HG03060 (cell line): ENCODE results near the gene ZFHX3.
"Not testable (repeated sequence)": the region's sequence is repeated elsewhere in the genome, so short reads cannot be mapped to it uniquely, and the experiment has no call there.

Experiments
- ATAC-seq: cut with Tn5 transposase; IDR thresholded peaks from one replicate; pipeline ENCODE4 v1.9.1; 2021; ENCODE audit warnings: low read depth, moderate number of reproducible peaks; ENCODE audit not compliant: unreplicated experiment

The ZFHX3 gene

GRCh38 chr16:73024571-73025105, 23.3 kb downstream of the ZFHX3 start:
- ATAC-seq = no peak

- ATAC-seq = no peak
Measured at GRCh38 chr16:73023752-73024570, 24.0 kb downstream of the ZFHX3 start.

DNA sequence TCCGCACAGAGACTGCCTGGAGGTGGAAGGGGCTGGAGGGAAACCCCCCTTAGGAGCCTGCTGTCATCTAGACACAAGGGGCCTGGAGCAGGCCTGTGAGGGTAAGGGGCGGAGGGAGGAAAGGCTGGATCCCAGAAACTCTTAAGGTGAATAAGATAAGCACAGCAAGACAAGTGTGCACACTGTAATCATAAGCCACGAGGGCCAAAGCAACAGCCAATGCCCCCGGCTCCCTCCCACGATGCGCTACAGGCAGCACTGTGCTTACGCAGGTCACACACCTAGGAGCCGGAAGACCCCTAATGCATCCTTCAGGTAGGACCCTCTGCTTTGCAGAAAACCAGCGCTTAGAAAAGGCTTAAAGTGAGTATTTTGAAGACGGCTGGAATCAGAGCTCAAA, 24.6 kb downstream of the ZFHX3 start:
- no peak for ATAC-seq

GRCh38 chr16:73022534-73022933, 25.4 kb downstream of the ZFHX3 start:
- no peak for ATAC-seq

DNA sequence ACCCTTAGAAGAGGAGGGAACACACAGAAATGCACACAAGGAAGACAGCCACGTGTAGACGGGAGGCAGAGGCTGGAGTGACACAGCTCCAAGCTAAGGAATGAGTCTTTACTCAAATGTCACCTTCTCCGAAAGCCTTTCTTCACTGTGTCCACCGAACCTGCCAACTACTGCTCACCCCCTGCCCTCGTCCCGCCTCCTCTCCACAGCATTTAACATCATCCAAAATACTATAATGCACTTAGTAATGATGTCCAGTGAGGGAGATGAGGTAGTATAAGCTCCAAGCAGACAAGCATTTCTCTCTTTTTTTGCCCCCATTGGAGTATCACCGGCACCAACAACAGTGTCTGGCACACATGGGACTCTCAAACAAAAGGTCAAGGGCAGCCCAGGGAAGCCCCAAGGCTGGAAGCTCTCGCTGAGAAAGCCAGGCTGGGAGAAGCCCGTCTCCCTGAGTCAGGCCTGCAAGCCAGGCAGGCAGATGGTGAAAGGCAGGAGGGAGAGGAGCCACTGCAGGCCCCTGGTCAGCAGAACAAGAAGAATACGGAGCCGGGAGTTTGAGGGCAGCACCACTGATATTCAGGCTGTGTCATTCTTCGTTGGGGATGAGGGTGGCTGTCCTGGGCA, 25.9 kb downstream of the ZFHX3 start:
- no peak for ATAC-seq

DNA sequence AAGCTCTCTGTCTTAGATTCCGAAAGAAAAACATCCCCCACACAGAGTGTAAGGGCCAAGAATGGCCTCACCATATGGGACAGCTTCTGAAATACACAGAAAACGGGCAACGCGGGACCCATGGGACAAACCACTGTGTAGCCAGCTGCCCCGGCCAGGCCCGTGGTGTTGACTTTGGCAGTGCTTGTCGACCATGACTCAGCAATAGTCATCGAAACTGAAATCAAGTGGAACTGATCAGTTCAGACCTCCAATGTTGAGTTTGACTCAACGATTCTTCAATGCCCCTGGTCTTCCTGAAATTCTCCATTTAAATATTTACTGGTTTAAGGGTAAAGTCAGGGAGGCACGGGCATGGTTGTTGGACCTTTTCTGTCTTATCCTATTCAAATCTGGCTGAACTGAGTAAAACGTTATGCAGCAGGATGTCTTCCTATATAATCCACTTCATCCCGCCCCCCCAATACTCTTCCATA, 27.5 kb downstream of the ZFHX3 start:
- ATAC-seq = no peak

DNA sequence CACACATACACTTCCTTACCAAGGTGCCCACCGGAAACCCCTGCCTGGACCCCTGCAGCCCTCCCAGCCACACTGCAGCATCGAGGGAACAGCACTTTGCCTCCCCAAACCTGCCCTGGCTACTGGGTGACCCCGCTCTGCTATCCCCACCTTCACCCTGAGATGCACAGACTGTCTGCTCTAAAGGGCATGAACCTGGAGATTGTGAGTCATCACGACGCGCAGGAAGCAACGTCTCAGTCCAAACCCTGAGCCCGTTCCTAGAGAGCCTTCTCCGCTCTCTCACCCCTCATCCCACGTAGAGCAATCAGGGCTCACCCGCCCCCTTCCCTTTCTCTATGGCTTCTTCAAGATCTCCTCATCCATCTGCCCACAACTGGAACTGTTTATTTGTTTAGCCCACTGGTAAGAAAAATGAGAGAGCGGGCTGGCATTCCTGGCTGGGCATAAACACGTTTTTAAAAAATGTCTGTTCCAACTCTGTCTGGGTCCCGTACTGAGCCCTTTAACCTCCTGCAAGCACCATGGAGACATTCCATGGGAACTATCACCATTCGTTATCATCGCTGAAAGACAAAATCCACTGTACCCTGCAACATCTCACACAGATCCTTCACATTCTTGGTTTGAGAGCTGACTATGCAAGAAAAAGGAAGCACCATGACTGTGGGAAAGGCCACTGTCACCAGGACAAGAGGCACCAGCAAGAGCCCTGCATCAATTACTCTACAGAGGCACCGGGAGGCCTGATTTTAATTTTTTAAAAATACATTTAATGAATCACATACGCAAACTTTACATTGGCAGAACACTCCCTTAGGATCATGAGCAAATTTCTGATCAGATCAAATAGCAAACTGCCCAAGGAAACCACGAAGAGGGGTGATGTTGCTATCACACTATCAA, 28.2 kb downstream of the ZFHX3 start:
- ATAC-seq = no peak

DNA sequence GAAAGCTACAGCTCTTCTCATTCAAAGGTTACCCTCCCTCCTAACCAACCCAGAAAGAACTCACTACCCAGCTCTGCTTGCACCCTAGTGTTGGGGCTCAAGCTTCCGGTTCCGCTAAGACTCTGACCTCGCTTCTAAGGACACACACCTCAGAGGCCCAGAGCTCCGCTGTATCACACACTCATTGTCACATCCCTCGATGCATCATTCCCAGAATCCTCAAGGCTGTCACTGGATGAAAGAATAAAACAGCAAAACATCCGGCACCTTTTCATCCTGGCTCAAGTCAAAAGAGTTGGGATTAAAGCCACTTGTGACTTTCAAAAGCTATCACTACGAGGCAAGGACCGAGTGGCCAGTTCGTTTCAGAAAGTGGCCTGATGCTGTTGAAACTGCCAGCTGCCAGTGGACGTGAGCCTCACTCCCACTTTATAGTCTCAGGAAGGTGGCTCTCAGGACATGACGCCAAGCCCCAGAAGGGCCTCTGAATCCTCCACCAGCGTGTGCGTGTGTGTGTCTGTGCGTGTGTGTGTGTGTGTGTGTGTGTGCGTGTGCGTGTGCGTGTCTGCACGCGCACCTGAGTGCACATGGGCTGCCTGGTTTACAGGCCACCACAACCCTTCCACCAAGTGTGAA, 29.0 kb downstream of the ZFHX3 start:
- no peak for ATAC-seq

DNA sequence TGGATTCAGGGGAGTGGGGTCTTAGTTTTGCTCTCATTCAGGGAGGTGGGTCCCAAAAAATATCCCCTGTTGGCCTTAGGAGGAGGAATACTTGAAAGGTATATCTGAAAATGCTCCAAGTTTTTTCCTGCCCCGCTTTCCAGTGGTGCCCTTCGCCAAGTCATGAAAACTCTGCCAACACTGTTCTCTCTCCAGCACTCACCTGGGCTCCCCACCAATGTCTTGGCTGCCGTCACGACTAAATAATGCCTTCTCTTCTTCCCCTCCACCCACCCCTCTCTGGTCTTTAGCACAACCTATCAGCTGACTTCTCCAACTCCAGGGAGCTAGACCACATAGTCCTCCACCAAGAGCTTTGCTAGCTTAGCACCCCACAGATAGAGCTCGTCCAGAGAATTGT, 30.6 kb downstream of the ZFHX3 start:
- ATAC-seq = no peak

GRCh38 chr16:73016488-73016830, 31.5 kb downstream of the ZFHX3 start:
- ATAC-seq = no peak

DNA sequence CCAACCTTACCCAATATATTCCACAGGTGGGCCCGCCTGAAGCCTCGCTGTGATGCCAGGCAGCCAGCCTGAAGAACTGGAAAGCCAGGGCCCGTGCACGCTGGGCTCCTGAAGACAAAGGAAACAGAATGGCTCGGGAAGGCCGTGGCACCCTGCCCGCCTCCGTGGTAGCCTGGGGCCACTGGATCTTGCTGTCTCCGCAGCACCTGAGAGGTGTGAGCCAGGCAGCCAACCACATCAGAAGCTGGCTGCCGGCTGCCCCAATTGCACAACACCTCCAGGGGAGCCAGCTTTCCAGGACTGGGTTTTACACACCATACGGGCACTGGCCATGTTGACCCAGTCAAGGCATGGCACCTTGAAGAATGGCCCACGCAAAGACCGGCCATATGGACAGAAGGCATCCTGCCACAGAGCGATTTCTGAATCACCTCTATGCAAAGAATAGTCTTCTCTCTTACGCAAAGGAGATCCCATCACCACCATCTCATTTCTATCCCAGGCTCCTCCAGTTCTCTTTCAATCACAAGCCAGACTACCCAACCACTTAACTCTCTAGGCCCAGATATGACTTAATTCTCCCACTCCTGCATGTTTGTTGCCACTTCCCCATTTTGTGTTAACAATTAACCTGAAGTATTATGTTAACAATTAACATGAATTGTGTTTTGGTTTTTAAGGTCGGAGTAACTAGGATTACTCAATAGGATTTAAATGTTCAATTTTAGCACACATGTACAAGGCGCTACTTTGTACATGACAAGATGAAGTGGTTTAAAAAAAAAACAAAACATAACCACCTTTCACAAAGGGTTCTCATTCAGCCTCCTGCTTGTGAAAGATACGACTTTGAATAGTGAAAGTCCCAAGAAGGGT, 32.1 kb downstream of the ZFHX3 start:
- ATAC-seq = peak; percentile 79

- ATAC-seq = no peak
Measured at GRCh38 chr16:73014768-73015167, 33.2 kb downstream of the ZFHX3 start.

GRCh38 chr16:73013974-73014373, 34.0 kb downstream of the ZFHX3 start:
- no peak for ATAC-seq

- ATAC-seq = no peak
Measured at GRCh38 chr16:73012341-73012740, 35.6 kb downstream of the ZFHX3 start.

DNA sequence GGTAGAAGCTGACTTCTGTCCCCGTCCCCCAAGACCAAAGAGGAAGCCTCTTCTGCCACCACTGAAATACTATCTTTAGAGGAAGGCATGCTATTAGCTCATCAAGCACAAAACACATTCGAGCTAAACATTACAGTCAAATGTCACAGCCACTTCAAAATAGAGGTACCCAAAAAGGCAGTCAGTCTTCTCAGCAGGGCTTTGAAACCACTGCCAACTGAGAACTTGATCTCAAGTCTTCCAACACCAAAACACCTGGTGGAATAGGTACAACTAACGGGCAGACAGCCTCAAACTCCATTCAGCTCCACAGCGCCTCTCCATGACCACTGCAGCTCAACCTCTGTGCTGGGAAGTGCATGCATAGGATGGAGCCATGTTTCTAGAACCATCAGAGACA, 36.0 kb downstream of the ZFHX3 start:
- ATAC-seq = no peak

DNA sequence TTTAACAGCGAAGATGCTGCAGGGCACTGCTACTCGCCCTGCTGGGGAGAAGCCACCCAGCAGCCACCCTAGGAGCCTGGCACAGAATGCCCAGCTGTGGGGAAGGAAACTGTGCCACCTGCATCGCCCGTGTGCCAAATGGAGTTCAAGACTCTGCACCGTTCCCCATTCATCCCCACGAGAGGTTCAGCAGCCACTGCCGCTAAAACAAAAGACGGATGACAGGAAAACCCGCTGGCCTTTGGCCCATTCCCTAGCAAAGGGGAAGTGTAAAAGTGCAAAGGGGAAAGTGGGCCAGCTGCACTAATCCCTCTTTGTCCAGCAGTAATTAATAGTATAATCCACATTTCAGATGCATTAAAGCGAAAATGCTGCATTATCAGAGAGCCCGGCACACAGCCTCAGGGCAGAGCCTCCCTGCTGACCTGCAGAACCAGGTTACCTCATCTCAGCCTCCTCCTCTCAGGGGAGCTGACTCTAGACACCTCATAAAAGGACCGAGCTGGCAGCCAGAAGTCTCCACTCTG, 37.7 kb downstream of the ZFHX3 start:
- no peak for ATAC-seq

DNA sequence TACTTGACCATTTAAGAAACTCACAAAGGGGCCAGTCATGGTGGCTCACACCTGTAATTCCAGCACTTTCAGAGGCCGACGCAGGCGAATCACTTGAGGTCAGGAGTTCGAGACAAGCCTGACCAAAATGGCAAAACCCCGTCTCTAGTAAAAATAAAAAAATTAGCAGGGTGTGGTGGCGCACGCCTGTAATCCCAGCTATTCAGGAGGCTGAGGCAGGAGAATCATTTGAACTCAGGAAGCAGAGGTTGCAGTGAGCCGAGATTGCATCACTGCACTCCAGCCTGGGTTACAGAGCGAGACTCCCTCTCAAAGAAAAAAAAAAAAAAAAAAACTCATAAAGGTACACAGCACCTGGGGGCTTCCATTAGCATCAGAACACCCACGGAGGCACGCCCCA, 38.2 kb downstream of the ZFHX3 start:
- not testable (repeated sequence) for ATAC-seq

- ATAC-seq = no peak
Measured at GRCh38 chr16:73006026-73006425, 41.9 kb downstream of the ZFHX3 start.

GRCh38 chr16:73002866-73003265, 45.1 kb downstream of the ZFHX3 start:
- ATAC-seq = no peak
